Glutamatergic neuron (in vitro differentiated cells): ENCODE results near the gene ESRP2. TPM values are rescaled to one million over a fixed set of nuclear protein-coding genes. Genes with fewer than 3 reads are reported as not detected.

Source experiments
- DNase-seq: peaks from one replicate; pipeline ENCODE4 v3.0.0; 2022
- H3K27ac Mint-ChIP-seq: one replicate; pipeline ENCODE4 v1.8.0; 2020; ENCODE audit warnings: mild to moderate bottlenecking, mixed read lengths, inconsistent platforms; ENCODE audit not compliant: unreplicated experiment
- H3K27me3 Mint-ChIP-seq: one replicate; pipeline ENCODE4 v1.8.0; 2020; ENCODE audit warnings: mild to moderate bottlenecking, moderate library complexity, mixed read lengths, inconsistent platforms; ENCODE audit not compliant: unreplicated experiment
- H3K36me3 Mint-ChIP-seq: one replicate; pipeline ENCODE4 v1.8.0; 2020; ENCODE audit warnings: mild to moderate bottlenecking, mixed read lengths, inconsistent platforms; ENCODE audit not compliant: unreplicated experiment
- H3K4me1 Mint-ChIP-seq: one replicate; pipeline ENCODE4 v1.8.0; 2020; ENCODE audit warnings: mild to moderate bottlenecking, low read depth, mixed read lengths, inconsistent platforms; ENCODE audit not compliant: unreplicated experiment
- H3K4me3 Mint-ChIP-seq: one replicate; pipeline ENCODE4 v1.8.0; 2020; ENCODE audit warnings: mild to moderate bottlenecking, mixed read lengths, inconsistent platforms; ENCODE audit not compliant: unreplicated experiment
- H3K9me3 Mint-ChIP-seq: one replicate; pipeline ENCODE4 v1.8.0; 2020; ENCODE audit warnings: mild to moderate bottlenecking, moderate library complexity, mixed read lengths, inconsistent platforms; ENCODE audit not compliant: unreplicated experiment
- CTCF ChIP-seq: fragments of 200-600 bp; sonication (generic); IDR thresholded peaks from one replicate; pipeline ENCODE4 v1.5.0; 2021; ENCODE audit not compliant: partially characterized antibody, unreplicated experiment
- total RNA-seq: library from RNA; stranded (reverse); fragmentation: NEBNext Ultra II Directional; extraction: Animal tissue kit (Norgen Biotek cat#: 25700); gene quantifications from one replicate; pipeline ENCODE4 v1.2.1, GENCODE V29; 2021; ENCODE audit not compliant: unreplicated experiment

The ESRP2 gene
- total RNA-seq, 1 donor from 2014 or later, result not detected

GRCh38 chr16:68246121-68246520 is 10.2 kb upstream of the ESRP2 start:
- H3K9me3 Mint-ChIP-seq, result peaks cover 6% of the 10 kb centered on the region
- no peak for DNase-seq
- peak overlapping the region; percentile 92 for H3K4me3 Mint-ChIP-seq
- peaks cover 8% of the 10 kb centered on the region for H3K27me3 Mint-ChIP-seq
- no peaks in the 10 kb centered on the region for H3K36me3 Mint-ChIP-seq
- H3K4me1 Mint-ChIP-seq, result peaks cover 2% of the 10 kb centered on the region
- TF ChIP-seq CTCF, result no peak
- no peak overlapping the region for H3K27ac Mint-ChIP-seq

- Mint-ChIP-seq H3K36me3 (no peaks in the 10 kb centered on the region), H3K9me3 (peaks cover 6% of the 10 kb centered on the region), H3K4me3 (peak within 1 kb of the TSS; percentile 99), H3K27ac (peak within 1 kb of the TSS; percentile 76), H3K27me3 (peaks cover 6% of the 10 kb centered on the region), H3K4me1 (peaks cover 2% of the 10 kb centered on the region)
- DNase-seq, result peak; percentile 100
- no peak for TF ChIP-seq CTCF
Measured at GRCh38 chr16:68244903-68245853, 9.3 kb upstream of the ESRP2 start, which contains the start of gene PLA2G15. PLA2G15 (plus strand) TSS chr16:68245373; CDS start chr16:68245427, 54 bp downstream.

GRCh38 chr16:68244481-68244902 is 8.6 kb upstream of the ESRP2 start:
- H3K27ac Mint-ChIP-seq, result no peak overlapping the region
- DNase-seq, result no peak
- no peaks in the 10 kb centered on the region for H3K36me3 Mint-ChIP-seq
- peak overlapping the region; percentile 99 for H3K4me3 Mint-ChIP-seq
- TF ChIP-seq CTCF, result no peak
- H3K27me3 Mint-ChIP-seq, result peaks cover 6% of the 10 kb centered on the region
- H3K4me1 Mint-ChIP-seq, result peaks cover 2% of the 10 kb centered on the region
- peaks cover 6% of the 10 kb centered on the region for H3K9me3 Mint-ChIP-seq

GRCh38 chr16:68242926-68243858 is 7.3 kb upstream of the ESRP2 start:
- Mint-ChIP-seq H3K36me3 (no peaks in the 10 kb centered on the region), H3K4me1 (peaks cover 2% of the 10 kb centered on the region), H3K27me3 (peaks cover 6% of the 10 kb centered on the region), H3K9me3 (peaks cover 6% of the 10 kb centered on the region), H3K4me3 (no peak overlapping the region), H3K27ac (no peak overlapping the region)
- no peak for TF ChIP-seq CTCF
- DNase-seq, result no peak
